ENCODE measurements around the gene NSUN4.
"Not testable (repeated sequence)": the region's sequence is repeated elsewhere in the genome, so short reads cannot be mapped to it uniquely, and the experiment has no call there.

The NSUN4 gene

GRCh38 chr1:46334030-46334384 lies 6.6 kb upstream of the NSUN4 start:
- H3K4me3 ChIP-seq (ENCODE audit: low read depth, low read length): no peak overlapping the region
- TF ChIP-seq CTCF (IDR thresholded peaks at IDR 0.05; ENCODE audit: low read depth, low read length): no peak

DNA sequence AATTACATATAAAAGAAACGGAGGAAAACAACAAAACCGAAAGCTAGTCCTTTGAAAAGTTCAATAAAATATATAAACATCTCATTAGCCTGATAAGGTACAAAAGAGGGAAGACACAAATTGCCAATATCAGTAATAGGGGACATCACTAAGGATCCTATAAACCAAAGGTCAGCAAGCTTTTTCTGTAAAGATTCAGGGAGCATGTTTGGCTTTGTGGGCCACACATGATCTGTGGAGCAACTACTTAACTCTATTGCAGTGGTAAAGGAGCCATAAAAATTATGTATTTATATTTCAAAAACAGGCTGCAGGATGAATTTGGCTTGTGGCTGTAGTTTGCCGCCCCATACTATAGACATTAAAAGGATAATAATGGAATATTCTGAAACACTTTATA lies 5.5 kb upstream of the NSUN4 start:
- no peak for TF ChIP-seq CTCF (IDR thresholded peaks at IDR 0.05; ENCODE audit: low read depth, low read length)
- no peak overlapping the region for H3K4me3 ChIP-seq (ENCODE audit: low read depth, low read length)

- not testable (repeated sequence) for H3K4me3 ChIP-seq (ENCODE audit: low read depth, low read length)
Observed at GRCh38 chr1:46337409-46337808, 3.2 kb upstream of the NSUN4 start.

- no peak for TF ChIP-seq CTCF (IDR thresholded peaks at IDR 0.05; ENCODE audit: low read depth, low read length)
- H3K4me3 ChIP-seq (ENCODE audit: low read depth, low read length): peak overlapping the region; percentile 84
Observed at GRCh38 chr1:46341222-46342083, 846 bp downstream of the NSUN4 start.

DNA sequence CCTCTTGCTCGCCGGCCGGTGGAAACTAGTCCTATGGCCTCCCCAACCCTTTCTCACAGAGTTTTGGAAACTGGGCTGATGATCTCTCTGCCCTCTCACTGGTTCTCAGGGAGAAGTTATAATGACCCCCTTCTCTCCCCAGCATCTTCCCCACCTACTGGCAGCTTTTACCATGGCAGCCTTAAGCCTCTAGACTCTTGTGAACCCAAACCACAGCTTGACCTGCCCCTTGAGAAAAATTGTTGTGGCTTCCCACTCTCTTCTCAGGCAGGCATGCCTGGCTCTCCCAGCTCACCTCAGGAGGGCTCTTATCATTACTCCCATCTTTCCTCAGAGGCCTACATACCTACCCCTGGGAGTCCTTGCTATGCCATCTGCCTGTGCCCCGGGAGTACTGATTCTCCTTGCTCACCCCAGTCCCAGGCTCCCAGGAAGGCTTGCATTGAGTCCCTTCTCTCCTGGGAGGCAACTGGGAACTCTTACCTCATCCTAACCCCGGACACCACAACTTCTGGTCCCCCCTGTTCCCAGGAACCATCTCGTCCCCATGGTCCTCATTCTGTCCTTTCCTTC lies 1.6 kb downstream of the NSUN4 start:
- TF ChIP-seq CTCF (IDR thresholded peaks at IDR 0.05; ENCODE audit: low read depth, low read length): peak; percentile 23; the same call in 1 of the 2 replicates
- H3K4me3 ChIP-seq (ENCODE audit: low read depth, low read length): peak overlapping the region; percentile 84

DNA sequence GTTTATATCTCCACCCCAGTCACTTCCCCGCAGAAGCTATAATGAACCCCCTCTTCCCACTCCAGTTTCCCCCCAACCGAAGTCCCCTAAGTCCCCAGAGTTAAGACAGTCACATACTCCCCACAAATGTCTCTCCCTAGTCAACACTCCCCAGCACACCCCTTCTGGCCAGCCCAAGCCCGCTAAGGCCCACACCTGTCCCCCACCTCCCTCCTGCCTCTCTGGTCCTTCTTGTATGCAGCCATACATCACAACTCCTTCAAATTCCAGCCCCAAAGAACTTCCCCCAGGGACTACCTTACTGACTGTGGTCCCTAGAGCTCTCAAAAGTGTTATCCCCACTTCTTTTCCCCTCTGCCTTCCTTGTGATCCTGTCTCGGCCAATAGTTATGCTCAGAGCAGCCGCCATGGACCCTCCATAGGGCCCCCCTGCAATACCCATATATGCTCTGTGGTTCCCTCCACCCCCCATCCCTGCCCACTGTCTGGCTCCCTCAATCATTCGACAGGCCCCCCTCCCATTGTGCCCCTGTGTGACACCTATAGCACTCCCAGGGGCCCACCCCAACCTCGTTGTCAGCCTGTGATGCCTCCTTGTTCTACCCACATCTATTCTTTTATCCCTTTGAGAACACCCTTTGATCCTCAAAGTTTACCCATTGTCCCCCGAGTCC lies 2.2 kb downstream of the NSUN4 start:
- no peak overlapping the region for H3K4me3 ChIP-seq (ENCODE audit: low read depth, low read length)

DNA sequence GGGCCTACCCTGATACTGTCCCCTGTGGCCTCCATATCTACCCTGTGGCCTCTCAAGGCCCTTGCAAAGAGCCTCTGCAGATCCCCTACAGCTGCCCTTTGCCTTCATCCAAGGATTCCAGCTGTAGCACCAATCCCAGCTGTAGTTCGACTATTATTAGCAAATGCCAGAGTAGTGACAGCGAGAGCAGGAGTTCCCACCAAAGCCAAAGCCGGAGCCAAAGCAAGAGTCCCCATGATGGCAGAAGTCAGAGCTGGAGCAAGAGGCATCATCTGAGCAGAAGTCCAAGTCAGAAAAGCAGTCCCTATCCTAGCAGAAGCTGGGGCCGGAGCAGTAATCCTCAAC lies 2.7 kb downstream of the NSUN4 start:
- no peak for TF ChIP-seq CTCF (IDR thresholded peaks at IDR 0.05; ENCODE audit: low read depth, low read length)
- H3K4me3 ChIP-seq (ENCODE audit: low read depth, low read length): no peak overlapping the region

More for the DNA sequence above, 2.2 kb downstream of the NSUN4 start:
- TF ChIP-seq CTCF (IDR thresholded peaks at IDR 0.05; ENCODE audit: low read depth, low read length): no peak
